AG04450 (cell line): Measurements from ENCODE around the gene MOCS1. TPM values are rescaled to one million over a fixed set of nuclear protein-coding genes. Genes with fewer than 3 reads are reported as not detected.

Experiments used
- CTCF ChIA-PET: fragments of 300-600, 350-600 bp; formaldehyde crosslinking; extraction: SDS; loops from one replicate; lab custom pipeline; 2022; ENCODE audit warnings: antibody characterized with exemption, inconsistent platforms; lab: Charles Lee
- POLR2A ChIA-PET: fragments of 350-600 bp; formaldehyde crosslinking; extraction: SDS; loops from one replicate; lab custom pipeline; 2021; ENCODE audit warnings: antibody characterized with exemption, inconsistent platforms; lab: Yijun Ruan, JAX
- DNase-seq: peaks from one replicate; pipeline ENCODE4 v3.0.0-alpha.2; 2011; ENCODE audit warnings: low read depth, low spot score
- H3K27ac ChIP-seq: one replicate; pipeline ENCODE4 v1.5.1; 2012; ENCODE audit warnings: low read depth, low read length, control low read depth
- H3K27me3 ChIP-seq: one replicate; pipeline ENCODE4 v1.6.0; 2012; ENCODE audit warnings: low read length; ENCODE audit not compliant: control insufficient read depth, insufficient read depth
- H3K4me3 ChIP-seq: 2 replicates; pipeline ENCODE4 v1.5.1; 2011; ENCODE audit warnings: mild to moderate bottlenecking, low read depth, low read length, control low read depth
- H3K9me3 ChIP-seq: 2 replicates; pipeline ENCODE4 v1.5.1; 2012; ENCODE audit warnings: low read length; ENCODE audit not compliant: control insufficient read depth, insufficient read depth
- polyA plus RNA-seq: library from polyadenylated mRNA; depleted of rRNA; stranded (reverse); fragments of >200 nt; gene quantifications from 2 replicates; pipeline ENCODE4 v1.2.3, GENCODE V29; 2011
- TF ChIP-seq, protein P1 (sequence below): IDR thresholded peaks from 2 replicates; pipeline ENCODE4 v1.5.1; 2011; ENCODE audit warnings: low read depth, low read length, control low read depth, inconsistent platforms

The MOCS1 gene
- polyA plus RNA-seq, 1 experiment, result 6.1 TPM

DNA sequence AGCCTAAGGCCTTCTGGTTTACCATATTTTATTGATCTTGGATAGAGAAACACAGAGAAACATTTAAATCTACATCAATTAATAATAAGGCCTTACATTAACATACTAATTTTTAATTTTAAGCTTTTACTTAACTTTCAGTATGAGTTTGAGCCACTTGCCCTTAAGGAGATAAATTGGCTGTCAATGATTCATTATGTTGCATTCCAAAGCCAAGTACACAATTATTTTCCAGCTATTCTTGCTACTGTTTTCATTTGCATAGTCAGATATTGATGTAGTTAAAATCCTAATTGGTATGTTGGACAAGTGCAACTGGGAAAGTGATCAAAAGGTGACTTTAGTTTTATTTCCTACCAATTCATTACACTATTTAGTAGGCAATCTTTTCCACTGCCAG, 58.2 kb downstream of the MOCS1 start:
- Histone ChIP-seq H3K27me3 (no peaks in the 10 kb centered on the region), H3K27ac (no peak overlapping the region), H3K9me3 (no peaks in the 10 kb centered on the region; the same call in 1 of the 2 replicates), H3K4me3 (no peak overlapping the region)
- no peak for DNase-seq
- ChIA-PET POLR2A (no interaction called here), CTCF (interaction anchor here (4.8 kb wide), 1 partner anchor 11 kb away, joined by 57 read pairs; no protein-coding TSS in a partner anchor)
- TF ChIP-seq, protein P1, sequence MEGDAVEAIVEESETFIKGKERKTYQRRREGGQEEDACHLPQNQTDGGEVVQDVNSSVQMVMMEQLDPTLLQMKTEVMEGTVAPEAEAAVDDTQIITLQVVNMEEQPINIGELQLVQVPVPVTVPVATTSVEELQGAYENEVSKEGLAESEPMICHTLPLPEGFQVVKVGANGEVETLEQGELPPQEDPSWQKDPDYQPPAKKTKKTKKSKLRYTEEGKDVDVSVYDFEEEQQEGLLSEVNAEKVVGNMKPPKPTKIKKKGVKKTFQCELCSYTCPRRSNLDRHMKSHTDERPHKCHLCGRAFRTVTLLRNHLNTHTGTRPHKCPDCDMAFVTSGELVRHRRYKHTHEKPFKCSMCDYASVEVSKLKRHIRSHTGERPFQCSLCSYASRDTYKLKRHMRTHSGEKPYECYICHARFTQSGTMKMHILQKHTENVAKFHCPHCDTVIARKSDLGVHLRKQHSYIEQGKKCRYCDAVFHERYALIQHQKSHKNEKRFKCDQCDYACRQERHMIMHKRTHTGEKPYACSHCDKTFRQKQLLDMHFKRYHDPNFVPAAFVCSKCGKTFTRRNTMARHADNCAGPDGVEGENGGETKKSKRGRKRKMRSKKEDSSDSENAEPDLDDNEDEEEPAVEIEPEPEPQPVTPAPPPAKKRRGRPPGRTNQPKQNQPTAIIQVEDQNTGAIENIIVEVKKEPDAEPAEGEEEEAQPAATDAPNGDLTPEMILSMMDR, result no peak

GRCh38 chr6:39873439-39873838, 60.8 kb downstream of the MOCS1 start:
- POLR2A ChIA-PET, result no interaction called here
- Histone ChIP-seq H3K9me3 (no peaks in the 10 kb centered on the region; the same call in 1 of the 2 replicates), H3K27me3 (no peaks in the 10 kb centered on the region), H3K27ac (no peak overlapping the region), H3K4me3 (no peak overlapping the region)
- TF ChIP-seq, protein P1, result no peak
- no peak for DNase-seq
- CTCF ChIA-PET, result interaction anchor here (1.4 to 4.8 kb wide), 2 partner anchors 8 to 17 kb away, joined by 9 to 57 read pairs; no protein-coding TSS in a partner anchor

DNA sequence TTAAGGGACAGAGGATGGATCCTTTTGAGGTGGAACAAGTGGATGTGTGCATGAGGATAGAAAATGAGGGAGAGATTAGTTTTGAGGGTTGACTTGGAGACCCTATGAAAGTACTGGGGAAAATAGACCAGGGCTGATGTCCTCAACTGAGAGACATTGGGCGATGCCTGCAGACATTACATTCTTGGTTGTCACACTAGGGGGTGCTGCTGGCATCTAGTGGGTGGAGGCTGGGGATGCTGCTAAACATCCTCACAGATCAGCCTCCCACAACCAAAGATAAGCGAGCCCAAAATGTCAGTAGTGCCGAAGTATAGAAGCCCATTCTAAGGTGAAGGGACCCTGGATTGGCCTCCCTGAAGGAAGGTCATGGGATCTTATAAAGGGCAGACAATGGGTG, 63.3 kb downstream of the MOCS1 start:
- TF ChIP-seq, protein P1, result no peak

GRCh38 chr6:39867592-39867991, 66.7 kb downstream of the MOCS1 start:
- TF ChIP-seq, protein P1, result no peak
- CTCF ChIA-PET, result interaction anchor here (0.6 to 7.5 kb wide), 4 partner anchors 8 to 49 kb away, joined by 3 to 180 read pairs (median 52); no protein-coding TSS in a partner anchor

More for the DNA sequence above, 63.3 kb downstream of the MOCS1 start:
- Histone ChIP-seq H3K9me3 (no peaks in the 10 kb centered on the region), H3K27ac (no peak overlapping the region), H3K27me3 (no peaks in the 10 kb centered on the region), H3K4me3 (no peak overlapping the region)
- ChIA-PET CTCF (interaction anchor here (0.7 kb wide), 1 partner anchor 20 kb away, joined by 3 read pairs; no protein-coding TSS in a partner anchor), POLR2A (no interaction called here)
- no peak for DNase-seq

GRCh38 chr6:39865011-39865888, 69.0 kb downstream of the MOCS1 start:
- H3K9me3 ChIP-seq, result no peaks in the 10 kb centered on the region
- ChIA-PET CTCF (interaction anchor here (0.5 to 7.5 kb wide), 35 partner anchors 9 to 1455 kb away, joined by 3 to 180 read pairs (median 4); no protein-coding TSS in a partner anchor), POLR2A (no interaction called here)
- TF ChIP-seq, protein P1, result peak; percentile 85
- no peak overlapping the region for H3K4me3 ChIP-seq
- H3K27me3 ChIP-seq, result no peaks in the 10 kb centered on the region
- no peak overlapping the region for H3K27ac ChIP-seq
- no peak for DNase-seq

More at GRCh38 chr6:39867592-39867991, 66.7 kb downstream of the MOCS1 start:
- no peaks in the 10 kb centered on the region for H3K9me3 ChIP-seq
- no peak overlapping the region for H3K4me3 ChIP-seq
- H3K27me3 ChIP-seq, result no peaks in the 10 kb centered on the region
- no peak overlapping the region for H3K27ac ChIP-seq
- DNase-seq, result no peak
- POLR2A ChIA-PET, result no interaction called here
